ENCODE results near the gene IPO7.
"Not testable (repeated sequence)": the region's sequence is repeated elsewhere in the genome, so short reads cannot be mapped to it uniquely, and the experiment has no call there.

The IPO7 gene

GRCh38 chr11:9384535-9385326 is at the start of gene IPO7:
TSS of gene IPO7 (plus strand) at chr11:9384652. CDS start at chr11:9384764, 112 bp downstream.
- peak within 1 kb of the TSS; percentile 93 for H3K27ac ChIP-seq
- TF ChIP-seq CTCF (conservative IDR thresholded peaks at IDR 0.05) (peak; percentile 40), ZFX (IDR thresholded peaks at IDR 0.05) (peak; percentile 98)

- H3K27ac ChIP-seq, result no peak overlapping the region
- no peak for TF ChIP-seq ZFX (IDR thresholded peaks at IDR 0.05)
- TF ChIP-seq CTCF (conservative IDR thresholded peaks at IDR 0.05), result no peak
Observed at GRCh38 chr11:9341638-9342178, 42.7 kb upstream of the IPO7 start.

GRCh38 chr11:9344061-9344680 is 40.3 kb upstream of the IPO7 start:
- TF ChIP-seq ZFX (IDR thresholded peaks at IDR 0.05) (no peak), CTCF (conservative IDR thresholded peaks at IDR 0.05) (no peak)

GRCh38 chr11:9347100-9347499 is 37.4 kb upstream of the IPO7 start:
- no peak for TF ChIP-seq CTCF (conservative IDR thresholded peaks at IDR 0.05)
- TF ChIP-seq ZFX (IDR thresholded peaks at IDR 0.05), result no peak
- no peak overlapping the region for H3K27ac ChIP-seq

More at GRCh38 chr11:9344061-9344680, 40.3 kb upstream of the IPO7 start:
- no peak overlapping the region for H3K27ac ChIP-seq

- H3K27ac ChIP-seq, result not testable (repeated sequence)
Observed at GRCh38 chr11:9347779-9348178, 36.7 kb upstream of the IPO7 start.

- TF ChIP-seq ZFX (IDR thresholded peaks at IDR 0.05) (no peak), CTCF (conservative IDR thresholded peaks at IDR 0.05) (no peak)
- H3K27ac ChIP-seq, result no peak overlapping the region
Observed at GRCh38 chr11:9351321-9351881, 33.1 kb upstream of the IPO7 start.

- H3K27ac ChIP-seq, result no peak overlapping the region
Observed at GRCh38 chr11:9357041-9357440, 27.4 kb upstream of the IPO7 start.

GRCh38 chr11:9360862-9361622 is 23.4 kb upstream of the IPO7 start:
- H3K27ac ChIP-seq, result not testable (repeated sequence)

More at GRCh38 chr11:9357041-9357440, 27.4 kb upstream of the IPO7 start:
- TF ChIP-seq CTCF (conservative IDR thresholded peaks at IDR 0.05) (no peak), ZFX (IDR thresholded peaks at IDR 0.05) (no peak)
